Tibial nerve (tissue), 3 donors: ENCODE results near the gene SCAMP4.

ENCODE experiments used
- POLR2A ChIP-seq, 2 donors: fragments of 450-650 bp; IDR thresholded peaks; one replicate each; pipeline ENCODE4 v1.6.1; 2017; ENCODE audit warnings: antibody characterized with exemption in 2 of 2, mild to moderate bottlenecking in 2 of 2, moderate library complexity in 2 of 2
- TF ChIP-seq, protein P1 (sequence below), 5 experiments: fragments of 200-600 bp in 3 of 5; fragments of 450-650 bp in 2 of 5; sonication (generic) in 3 of 5; IDR thresholded peaks; one replicate each; pipeline ENCODE4 v1.5.1; 2016 to 2019; ENCODE audit warnings: antibody characterized with exemption in 5 of 5, mild to moderate bottlenecking in 3 of 5, moderate library complexity in 2 of 5

DNA sequence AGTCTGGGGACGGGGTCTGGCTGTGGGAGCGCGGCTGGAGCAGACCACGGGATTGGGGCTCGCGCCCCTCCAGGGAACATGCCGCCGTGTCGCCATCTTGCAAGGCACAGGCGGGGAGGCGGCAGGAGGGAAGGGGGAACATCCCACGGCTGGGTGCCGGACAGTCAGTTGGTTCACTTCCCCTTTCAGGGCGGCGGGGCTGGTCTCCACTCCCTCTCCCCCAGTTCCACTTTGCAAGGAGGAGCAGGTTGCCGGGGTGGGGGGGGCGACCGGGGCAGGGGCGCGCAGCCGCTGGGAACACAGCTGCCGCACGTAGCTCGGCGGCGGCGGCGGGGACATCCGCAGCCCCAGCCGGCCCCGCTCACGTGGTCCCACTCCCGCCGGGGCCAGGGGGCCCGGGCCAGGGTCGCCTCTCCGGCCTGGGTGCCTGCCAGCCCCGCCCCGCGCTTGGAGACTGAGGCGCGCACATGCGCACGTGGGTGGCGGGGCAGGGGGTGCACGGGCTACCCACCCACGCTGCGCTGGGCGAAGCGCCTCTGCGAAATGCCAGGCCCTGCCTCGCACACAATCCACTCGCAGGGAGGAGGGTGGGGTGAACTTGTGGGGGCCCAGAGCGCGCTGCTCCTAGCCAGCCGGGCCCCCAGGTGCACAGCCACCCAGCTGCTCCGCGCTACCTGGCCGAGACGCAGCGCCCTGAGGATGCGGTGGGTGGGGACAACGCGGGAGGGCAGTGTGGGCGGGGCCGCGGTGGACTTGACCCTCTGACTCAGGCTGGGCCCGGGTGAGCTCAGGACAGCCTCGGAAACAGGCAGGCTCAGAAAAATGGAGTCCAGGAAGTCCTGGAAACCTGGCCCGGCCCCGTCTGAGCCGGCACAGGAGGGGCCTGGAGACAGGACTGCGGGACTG, 48.2 kb upstream of the SCAMP4 start:
- TF ChIP-seq, protein P1, sequence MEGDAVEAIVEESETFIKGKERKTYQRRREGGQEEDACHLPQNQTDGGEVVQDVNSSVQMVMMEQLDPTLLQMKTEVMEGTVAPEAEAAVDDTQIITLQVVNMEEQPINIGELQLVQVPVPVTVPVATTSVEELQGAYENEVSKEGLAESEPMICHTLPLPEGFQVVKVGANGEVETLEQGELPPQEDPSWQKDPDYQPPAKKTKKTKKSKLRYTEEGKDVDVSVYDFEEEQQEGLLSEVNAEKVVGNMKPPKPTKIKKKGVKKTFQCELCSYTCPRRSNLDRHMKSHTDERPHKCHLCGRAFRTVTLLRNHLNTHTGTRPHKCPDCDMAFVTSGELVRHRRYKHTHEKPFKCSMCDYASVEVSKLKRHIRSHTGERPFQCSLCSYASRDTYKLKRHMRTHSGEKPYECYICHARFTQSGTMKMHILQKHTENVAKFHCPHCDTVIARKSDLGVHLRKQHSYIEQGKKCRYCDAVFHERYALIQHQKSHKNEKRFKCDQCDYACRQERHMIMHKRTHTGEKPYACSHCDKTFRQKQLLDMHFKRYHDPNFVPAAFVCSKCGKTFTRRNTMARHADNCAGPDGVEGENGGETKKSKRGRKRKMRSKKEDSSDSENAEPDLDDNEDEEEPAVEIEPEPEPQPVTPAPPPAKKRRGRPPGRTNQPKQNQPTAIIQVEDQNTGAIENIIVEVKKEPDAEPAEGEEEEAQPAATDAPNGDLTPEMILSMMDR (IDR thresholded peaks at IDR 0.05) = no peak
- no peak for TF ChIP-seq POLR2A (IDR thresholded peaks at IDR 0.05)
